SH-SY5Y (cell line): ENCODE results near the gene ARRDC2.

Experiments
- GATA2 ChIP-seq: IDR thresholded peaks from 2 replicates; pipeline ENCODE4 v1.6.1; 2011; ENCODE audit warnings: mild to moderate bottlenecking, low read depth, low read length
- GATA3 ChIP-seq: IDR thresholded peaks from 2 replicates; pipeline ENCODE4 v1.6.1; 2011; ENCODE audit warnings: low read depth, mild to moderate bottlenecking, low read length, moderate library complexity

The ARRDC2 gene

GRCh38 chr19:18053576-18054219, 45.7 kb downstream of the ARRDC2 start:
- TF ChIP-seq GATA3 (no peak), GATA2 (no peak)

GRCh38 chr19:18055967-18056366, 48.0 kb downstream of the ARRDC2 start:
- TF ChIP-seq GATA3 (no peak), GATA2 (no peak)

GRCh38 chr19:18057557-18057956, 49.6 kb downstream of the ARRDC2 start:
- TF ChIP-seq GATA3 (no peak), GATA2 (no peak)

- no peak for TF ChIP-seq GATA2
- TF ChIP-seq GATA3 = no peak
These were observed 50.4 kb downstream of the ARRDC2 start for GRCh38 chr19:18058208-18059009.

- TF ChIP-seq GATA3 = no peak
- TF ChIP-seq GATA2 = no peak
These were observed 51.3 kb downstream of the ARRDC2 start for GRCh38 chr19:18059297-18059696.

- TF ChIP-seq GATA2 (no peak), GATA3 (no peak)
These were observed 51.9 kb downstream of the ARRDC2 start for GRCh38 chr19:18059902-18060301.

GRCh38 chr19:18060472-18060871, 52.5 kb downstream of the ARRDC2 start:
- TF ChIP-seq GATA2 = no peak
- TF ChIP-seq GATA3 = no peak

- TF ChIP-seq GATA3 = no peak
- no peak for TF ChIP-seq GATA2
These were observed 54.1 kb downstream of the ARRDC2 start for GRCh38 chr19:18062028-18062427.

GRCh38 chr19:18063463-18063862, 55.5 kb downstream of the ARRDC2 start:
- TF ChIP-seq GATA2 = no peak
- TF ChIP-seq GATA3 = no peak
